IMR-90 (cell line): ENCODE data around the gene AGK.

Experiments
- CEBPB ChIP-seq: IDR thresholded peaks from 2 replicates; pipeline ENCODE4 v1.6.1; 2012; ENCODE audit warnings: low read depth, low read length, improper control_type of control experiment
- CHD1 ChIP-seq: IDR thresholded peaks from 2 replicates; pipeline ENCODE4 v1.6.1; 2012; ENCODE audit warnings: low read depth, low read length, improper control_type of control experiment
- CTCF ChIP-seq: conservative IDR thresholded peaks from 2 replicates; pipeline ENCODE4 v1.5.1; 2012; ENCODE audit warnings: mild to moderate bottlenecking, low read depth, low read length, improper control_type of control experiment
- FOS ChIP-seq: fragments of 150-350 bp; IDR thresholded peaks from 2 replicates; pipeline ENCODE4 v1.6.1; 2016; ENCODE audit warnings: low read depth, low read length
- MAZ ChIP-seq: IDR thresholded peaks from 2 replicates; pipeline ENCODE4 v1.6.1; 2012; ENCODE audit warnings: low read depth, mild to moderate bottlenecking, low read length, improper control_type of control experiment, moderate library complexity, borderline replicate concordance
- POLR2A ChIP-seq: IDR thresholded peaks from 2 replicates; pipeline ENCODE4 v1.6.1; 2012; ENCODE audit warnings: mild to moderate bottlenecking, low read depth, low read length
- RAD21 ChIP-seq: IDR thresholded peaks from 2 replicates; pipeline ENCODE4 v1.6.1; 2012; ENCODE audit warnings: low read length, improper control_type of control experiment
- RCOR1 ChIP-seq: IDR thresholded peaks from 2 replicates; pipeline ENCODE4 v1.6.1; 2012; ENCODE audit warnings: mild to moderate bottlenecking, low read length, improper control_type of control experiment; ENCODE audit not compliant: insufficient replicate concordance

DNA sequence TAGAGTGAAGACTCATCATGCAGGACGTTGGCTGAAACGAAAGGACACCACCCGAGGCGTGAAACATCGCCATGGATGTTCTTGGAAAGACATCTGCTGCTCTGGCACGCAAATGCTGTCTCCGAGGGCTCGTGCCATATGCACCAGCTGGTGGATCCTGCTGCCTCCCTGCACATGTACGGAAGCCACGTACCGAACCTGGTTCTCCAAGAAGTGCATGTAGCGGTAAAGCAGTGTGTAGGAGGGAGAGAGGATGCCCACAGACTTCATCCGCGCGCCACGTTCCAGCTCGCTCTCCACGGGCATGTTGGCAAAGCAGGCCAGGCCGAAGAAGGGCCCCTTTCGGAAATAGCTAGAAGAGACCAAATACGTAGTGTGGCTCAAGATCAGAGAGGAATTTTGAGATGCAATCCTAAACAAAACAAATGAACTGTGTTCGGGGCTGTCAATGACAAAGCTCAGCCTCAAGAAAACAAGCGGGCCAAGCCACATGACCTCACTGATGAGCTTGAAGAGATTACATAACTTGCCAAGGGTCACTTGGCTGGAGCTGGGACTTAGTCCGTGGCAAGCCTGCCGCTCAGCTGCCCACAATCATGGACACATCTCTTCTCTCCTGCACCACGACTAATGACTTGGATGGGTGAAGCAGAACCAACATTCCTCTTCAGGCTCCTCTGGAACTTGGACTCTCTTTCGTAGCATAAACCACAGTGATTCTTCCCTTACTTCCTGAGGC, 134.2 kb downstream of the AGK start:
- TF ChIP-seq CTCF = no peak
- no peak for TF ChIP-seq MAZ
- TF ChIP-seq RCOR1 = no peak
- no peak for TF ChIP-seq FOS
- TF ChIP-seq POLR2A = no peak
- no peak for TF ChIP-seq RAD21
- TF ChIP-seq CHD1 = no peak
- TF ChIP-seq CEBPB = no peak
